ENCODE results near the gene MYOM1.
A peak's percentile ranks its signal among the peaks of the same experiment; 100 is the strongest.

MYOM1 gene

GRCh38 chr18:3162181-3162580 lies 57.6 kb downstream of the MYOM1 start:
- Histone ChIP-seq H3K9ac (ENCODE audit: insufficient read length) (no peak overlapping the region), H3K27ac (peak overlapping the region; percentile 27; the same call in 1 of the 2 replicates), H3K9me3 (ENCODE audit: low read depth, low read length) (no peaks in the 10 kb centered on the region), H3K36me3 (ENCODE audit: insufficient read depth, low read length) (no peaks in the 10 kb centered on the region), H3K4me3 (no peak overlapping the region)
- no peak for TF ChIP-seq EZH2 (IDR thresholded peaks at IDR 0.05)
- no peak for TF ChIP-seq POLR2AphosphoS5 (IDR thresholded peaks at IDR 0.05; ENCODE audit: borderline replicate concordance, low read depth, low read length)
- TF ChIP-seq FOXP2 (optimal IDR thresholded peaks at IDR 0.05; ENCODE audit: control extremely low read depth, extremely low read length, insufficient read depth) = no peak
- no peak for DNase-seq (ENCODE audit: low read depth, low spot score)

GRCh38 chr18:3159830-3160229 lies 59.9 kb downstream of the MYOM1 start:
- Histone ChIP-seq H3K9me3 (ENCODE audit: low read depth, low read length) (no peaks in the 10 kb centered on the region), H3K27ac (peak overlapping the region; percentile 29), H3K4me3 (no peak overlapping the region), H3K9ac (ENCODE audit: insufficient read length) (no peak overlapping the region), H3K36me3 (ENCODE audit: insufficient read depth, low read length) (no peaks in the 10 kb centered on the region)
- DNase-seq (ENCODE audit: low read depth, low spot score) = no peak
- TF ChIP-seq FOXP2 (optimal IDR thresholded peaks at IDR 0.05; ENCODE audit: control extremely low read depth, extremely low read length, insufficient read depth) (no peak), POLR2AphosphoS5 (IDR thresholded peaks at IDR 0.05; ENCODE audit: borderline replicate concordance, low read depth, low read length) (no peak), EZH2 (IDR thresholded peaks at IDR 0.05) (no peak)

- no peak overlapping the region for H3K4me3 ChIP-seq
- DNase-seq (ENCODE audit: low read depth, low spot score) = no peak
- no peaks in the 10 kb centered on the region for H3K9me3 ChIP-seq (ENCODE audit: low read depth, low read length)
- H3K9ac ChIP-seq (ENCODE audit: insufficient read length) = no peak overlapping the region
- TF ChIP-seq FOXP2 (optimal IDR thresholded peaks at IDR 0.05; ENCODE audit: control extremely low read depth, extremely low read length, insufficient read depth) (no peak), EZH2 (IDR thresholded peaks at IDR 0.05) (no peak), POLR2AphosphoS5 (IDR thresholded peaks at IDR 0.05; ENCODE audit: borderline replicate concordance, low read depth, low read length) (no peak)
- H3K27ac ChIP-seq = peak overlapping the region; percentile 99; the same call in 1 of the 2 replicates
- no peaks in the 10 kb centered on the region for H3K36me3 ChIP-seq (ENCODE audit: insufficient read depth, low read length)
Measured at GRCh38 chr18:3157606-3158005, 62.2 kb downstream of the MYOM1 start.

- Histone ChIP-seq H3K9ac (ENCODE audit: insufficient read length) (no peak overlapping the region), H3K27ac (peak overlapping the region; percentile 99), H3K9me3 (ENCODE audit: low read depth, low read length) (no peaks in the 10 kb centered on the region), H3K36me3 (ENCODE audit: insufficient read depth, low read length) (no peaks in the 10 kb centered on the region), H3K4me3 (no peak overlapping the region)
- no peak for DNase-seq (ENCODE audit: low read depth, low spot score)
- TF ChIP-seq FOXP2 (optimal IDR thresholded peaks at IDR 0.05; ENCODE audit: control extremely low read depth, extremely low read length, insufficient read depth) (no peak), POLR2AphosphoS5 (IDR thresholded peaks at IDR 0.05; ENCODE audit: borderline replicate concordance, low read depth, low read length) (no peak), EZH2 (IDR thresholded peaks at IDR 0.05) (no peak)
Measured at GRCh38 chr18:3157086-3157485, 62.7 kb downstream of the MYOM1 start.

GRCh38 chr18:3156325-3156640 lies 63.5 kb downstream of the MYOM1 start:
- no peaks in the 10 kb centered on the region for H3K36me3 ChIP-seq (ENCODE audit: insufficient read depth, low read length)
- peak; percentile 76 for DNase-seq (ENCODE audit: low read depth, low spot score)
- peak overlapping the region; percentile 99 for H3K27ac ChIP-seq
- H3K9ac ChIP-seq (ENCODE audit: insufficient read length) = peak overlapping the region; percentile 71
- TF ChIP-seq POLR2AphosphoS5 (IDR thresholded peaks at IDR 0.05; ENCODE audit: borderline replicate concordance, low read depth, low read length) = no peak
- TF ChIP-seq FOXP2 (optimal IDR thresholded peaks at IDR 0.05; ENCODE audit: control extremely low read depth, extremely low read length, insufficient read depth) = no peak
- TF ChIP-seq EZH2 (IDR thresholded peaks at IDR 0.05) = no peak
- H3K9me3 ChIP-seq (ENCODE audit: low read depth, low read length) = no peaks in the 10 kb centered on the region
- peak overlapping the region; percentile 75 for H3K4me3 ChIP-seq

GRCh38 chr18:3154214-3154613 lies 65.6 kb downstream of the MYOM1 start:
- Histone ChIP-seq H3K9ac (ENCODE audit: insufficient read length) (no peak overlapping the region), H3K4me3 (no peak overlapping the region), H3K36me3 (ENCODE audit: insufficient read depth, low read length) (no peaks in the 10 kb centered on the region), H3K9me3 (ENCODE audit: low read depth, low read length) (no peaks in the 10 kb centered on the region), H3K27ac (no peak overlapping the region)
- DNase-seq (ENCODE audit: low read depth, low spot score) = no peak
- no peak for TF ChIP-seq POLR2AphosphoS5 (IDR thresholded peaks at IDR 0.05; ENCODE audit: borderline replicate concordance, low read depth, low read length)
- TF ChIP-seq FOXP2 (optimal IDR thresholded peaks at IDR 0.05; ENCODE audit: control extremely low read depth, extremely low read length, insufficient read depth) = no peak
- TF ChIP-seq EZH2 (IDR thresholded peaks at IDR 0.05) = no peak

GRCh38 chr18:3153107-3153704 lies 66.6 kb downstream of the MYOM1 start:
- H3K27ac ChIP-seq = no peak overlapping the region
- H3K4me3 ChIP-seq = no peak overlapping the region
- no peak for DNase-seq (ENCODE audit: low read depth, low spot score)
- TF ChIP-seq FOXP2 (optimal IDR thresholded peaks at IDR 0.05; ENCODE audit: control extremely low read depth, extremely low read length, insufficient read depth) = no peak
- no peak for TF ChIP-seq POLR2AphosphoS5 (IDR thresholded peaks at IDR 0.05; ENCODE audit: borderline replicate concordance, low read depth, low read length)
- no peak for TF ChIP-seq EZH2 (IDR thresholded peaks at IDR 0.05)
- H3K9ac ChIP-seq (ENCODE audit: insufficient read length) = no peak overlapping the region
- no peaks in the 10 kb centered on the region for H3K36me3 ChIP-seq (ENCODE audit: insufficient read depth, low read length)
- no peaks in the 10 kb centered on the region for H3K9me3 ChIP-seq (ENCODE audit: low read depth, low read length)

- no peaks in the 10 kb centered on the region for H3K9me3 ChIP-seq (ENCODE audit: low read depth, low read length)
- H3K27ac ChIP-seq = no peak overlapping the region
- no peak overlapping the region for H3K9ac ChIP-seq (ENCODE audit: insufficient read length)
- H3K36me3 ChIP-seq (ENCODE audit: insufficient read depth, low read length) = no peaks in the 10 kb centered on the region
- DNase-seq (ENCODE audit: low read depth, low spot score) = no peak
- H3K4me3 ChIP-seq = no peak overlapping the region
- TF ChIP-seq EZH2 (IDR thresholded peaks at IDR 0.05) = no peak
- TF ChIP-seq POLR2AphosphoS5 (IDR thresholded peaks at IDR 0.05; ENCODE audit: borderline replicate concordance, low read depth, low read length) = no peak
- TF ChIP-seq FOXP2 (optimal IDR thresholded peaks at IDR 0.05; ENCODE audit: control extremely low read depth, extremely low read length, insufficient read depth) = no peak
Measured at GRCh38 chr18:3152294-3152693, 67.5 kb downstream of the MYOM1 start.

Measured in SK-N-MC (cell line).